Measurements from ENCODE around the gene DCST1.

DCST1 gene

GRCh38 chr1:155064832-155065429 is 31.3 kb downstream of the DCST1 start:
- no peak for TF ChIP-seq EGR1 (IDR thresholded peaks at IDR 0.05)
- TF ChIP-seq, protein P1, sequence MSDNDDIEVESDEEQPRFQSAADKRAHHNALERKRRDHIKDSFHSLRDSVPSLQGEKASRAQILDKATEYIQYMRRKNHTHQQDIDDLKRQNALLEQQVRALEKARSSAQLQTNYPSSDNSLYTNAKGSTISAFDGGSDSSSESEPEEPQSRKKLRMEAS (IDR thresholded peaks at IDR 0.05), result no peak
- TF ChIP-seq NFIC (IDR thresholded peaks at IDR 0.05), result no peak
- TF ChIP-seq TAF1 (IDR thresholded peaks at IDR 0.05; ENCODE audit: low read depth), result no peak
- TF ChIP-seq RAD21 (IDR thresholded peaks at IDR 0.05; ENCODE audit: low read depth), result no peak
- no peak for TF ChIP-seq ZBTB7A (IDR thresholded peaks at IDR 0.05; ENCODE audit: low read depth)
- TF ChIP-seq, protein P2, sequence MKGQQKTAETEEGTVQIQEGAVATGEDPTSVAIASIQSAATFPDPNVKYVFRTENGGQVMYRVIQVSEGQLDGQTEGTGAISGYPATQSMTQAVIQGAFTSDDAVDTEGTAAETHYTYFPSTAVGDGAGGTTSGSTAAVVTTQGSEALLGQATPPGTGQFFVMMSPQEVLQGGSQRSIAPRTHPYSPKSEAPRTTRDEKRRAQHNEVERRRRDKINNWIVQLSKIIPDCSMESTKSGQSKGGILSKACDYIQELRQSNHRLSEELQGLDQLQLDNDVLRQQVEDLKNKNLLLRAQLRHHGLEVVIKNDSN (IDR thresholded peaks at IDR 0.05), result no peak
- no peak for TF ChIP-seq EP300 (IDR thresholded peaks at IDR 0.05; ENCODE audit: borderline replicate concordance)
- TF ChIP-seq YY1 (IDR thresholded peaks at IDR 0.05; ENCODE audit: low read depth), result no peak
- no peak for TF ChIP-seq TCF12 (IDR thresholded peaks at IDR 0.05; ENCODE audit: low read depth)
- no peak for TF ChIP-seq TEAD4 (IDR thresholded peaks at IDR 0.05)
- no peak for TF ChIP-seq CREB1 (IDR thresholded peaks at IDR 0.05; ENCODE audit: low read depth)
- TF ChIP-seq CEBPB (IDR thresholded peaks at IDR 0.05), result no peak
- TF ChIP-seq REST (IDR thresholded peaks at IDR 0.05; ENCODE audit: low read depth), result no peak

DNA sequence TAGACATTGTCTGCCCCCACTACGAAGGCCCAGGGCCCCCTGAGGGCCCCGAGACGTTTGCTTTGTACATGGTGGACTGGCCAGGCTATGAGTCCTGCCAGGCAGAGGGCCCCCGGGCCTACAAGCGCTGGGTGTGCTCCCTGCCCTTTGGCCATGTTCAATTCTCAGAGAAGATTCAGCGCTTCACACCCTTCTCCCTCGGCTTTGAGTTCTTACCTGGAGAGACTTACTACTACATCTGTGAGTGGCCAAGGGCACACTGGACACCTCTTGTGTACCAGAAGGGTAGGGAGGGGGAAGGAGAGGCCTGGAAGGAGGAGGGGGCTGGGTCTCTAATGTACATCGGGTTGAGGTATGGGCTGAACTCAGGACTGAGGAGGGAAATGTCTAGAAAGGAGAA is 33.2 kb downstream of the DCST1 start:
- TF ChIP-seq RAD21 (IDR thresholded peaks at IDR 0.05; ENCODE audit: low read depth) (no peak), NFIC (IDR thresholded peaks at IDR 0.05) (no peak), TEAD4 (IDR thresholded peaks at IDR 0.05) (no peak), CEBPB (IDR thresholded peaks at IDR 0.05) (no peak), TCF12 (IDR thresholded peaks at IDR 0.05; ENCODE audit: low read depth) (no peak), YY1 (IDR thresholded peaks at IDR 0.05; ENCODE audit: low read depth) (no peak), REST (IDR thresholded peaks at IDR 0.05; ENCODE audit: low read depth) (no peak), FOXM1 (IDR thresholded peaks at IDR 0.05; ENCODE audit: borderline replicate concordance, low read depth) (no peak), CREB1 (IDR thresholded peaks at IDR 0.05; ENCODE audit: low read depth) (no peak), EP300 (IDR thresholded peaks at IDR 0.05; ENCODE audit: borderline replicate concordance) (no peak), TAF1 (IDR thresholded peaks at IDR 0.05; ENCODE audit: low read depth) (no peak), EGR1 (IDR thresholded peaks at IDR 0.05) (no peak), ZBTB7A (IDR thresholded peaks at IDR 0.05; ENCODE audit: low read depth) (no peak)
- TF ChIP-seq, protein P2 (IDR thresholded peaks at IDR 0.05), result no peak
- TF ChIP-seq, protein P1 (IDR thresholded peaks at IDR 0.05), result no peak

DNA sequence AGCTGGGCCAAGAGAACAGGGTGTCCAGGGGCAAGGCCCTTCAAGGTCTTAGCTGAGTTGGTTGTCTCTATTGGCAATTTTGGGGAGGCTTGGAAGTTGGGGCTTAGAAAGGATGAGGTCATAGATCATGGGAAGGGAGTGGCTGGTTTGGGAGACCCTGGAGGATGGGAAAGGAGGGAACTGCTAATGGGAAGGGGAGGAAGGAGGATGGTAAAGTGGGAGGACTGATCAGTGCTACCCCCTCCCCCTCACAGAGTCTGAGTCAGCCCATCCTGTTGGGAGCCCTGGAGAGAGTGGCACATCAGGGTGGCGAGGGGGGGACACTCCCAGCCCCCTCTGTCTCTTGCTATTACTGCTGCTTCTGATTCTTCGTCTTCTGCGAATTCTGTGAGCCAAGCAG is 35.0 kb downstream of the DCST1 start:
- TF ChIP-seq YY1 (IDR thresholded peaks at IDR 0.05; ENCODE audit: low read depth), result no peak
- TF ChIP-seq EGR1 (IDR thresholded peaks at IDR 0.05), result no peak
- TF ChIP-seq TCF12 (IDR thresholded peaks at IDR 0.05; ENCODE audit: low read depth), result no peak
- TF ChIP-seq, protein P2 (IDR thresholded peaks at IDR 0.05), result no peak
- TF ChIP-seq CREB1 (IDR thresholded peaks at IDR 0.05; ENCODE audit: low read depth), result no peak
- no peak for TF ChIP-seq FOXM1 (IDR thresholded peaks at IDR 0.05; ENCODE audit: borderline replicate concordance, low read depth)
- TF ChIP-seq REST (IDR thresholded peaks at IDR 0.05; ENCODE audit: low read depth), result no peak
- no peak for TF ChIP-seq TAF1 (IDR thresholded peaks at IDR 0.05; ENCODE audit: low read depth)
- TF ChIP-seq ZBTB7A (IDR thresholded peaks at IDR 0.05; ENCODE audit: low read depth), result no peak
- TF ChIP-seq, protein P1 (IDR thresholded peaks at IDR 0.05), result no peak
- TF ChIP-seq TEAD4 (IDR thresholded peaks at IDR 0.05), result no peak
- no peak for TF ChIP-seq CEBPB (IDR thresholded peaks at IDR 0.05)
- TF ChIP-seq RAD21 (IDR thresholded peaks at IDR 0.05; ENCODE audit: low read depth), result no peak
- TF ChIP-seq NFIC (IDR thresholded peaks at IDR 0.05), result no peak
- TF ChIP-seq EP300 (IDR thresholded peaks at IDR 0.05; ENCODE audit: borderline replicate concordance), result no peak

Measured in Ishikawa (cell line).